ENCODE results near the gene CCDC34. TPM values are rescaled to one million over a fixed set of nuclear protein-coding genes. Genes with fewer than 3 reads are reported as not detected.

CCDC34 gene
- total RNA-seq, 2 donors from 2014 or later = 2.6 TPM; not detected in 1

DNA sequence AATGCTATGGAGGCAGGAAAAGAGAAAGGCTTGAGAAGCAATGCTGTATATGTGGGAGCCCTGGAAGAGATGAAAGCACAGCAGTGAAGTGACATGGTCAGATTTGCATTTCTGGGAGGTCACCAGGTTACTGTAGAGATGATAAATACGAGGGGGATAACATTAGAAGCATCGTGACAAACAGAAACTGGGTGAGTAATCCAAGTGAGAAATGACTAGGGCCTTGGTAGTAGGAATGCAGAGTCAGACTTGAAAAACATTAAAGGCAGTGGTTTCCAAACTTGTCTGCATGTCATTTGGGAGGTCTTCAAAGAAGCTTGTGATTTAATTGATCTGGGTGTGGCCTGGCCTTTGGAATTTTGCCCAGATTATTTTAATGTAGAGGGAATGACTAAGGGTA, 43.9 kb downstream of the CCDC34 start:
- Histone ChIP-seq H3K4me1 (no peaks in the 10 kb centered on the region), H3K36me3 (no peaks in the 10 kb centered on the region), H3K27ac (no peak overlapping the region), H3K4me3 (no peak overlapping the region), H3K9me3 (no peaks in the 10 kb centered on the region), H3K27me3 (no peaks in the 10 kb centered on the region)
- no peak for DNase-seq (ENCODE audit: low spot score)
- TF ChIP-seq, protein P1, sequence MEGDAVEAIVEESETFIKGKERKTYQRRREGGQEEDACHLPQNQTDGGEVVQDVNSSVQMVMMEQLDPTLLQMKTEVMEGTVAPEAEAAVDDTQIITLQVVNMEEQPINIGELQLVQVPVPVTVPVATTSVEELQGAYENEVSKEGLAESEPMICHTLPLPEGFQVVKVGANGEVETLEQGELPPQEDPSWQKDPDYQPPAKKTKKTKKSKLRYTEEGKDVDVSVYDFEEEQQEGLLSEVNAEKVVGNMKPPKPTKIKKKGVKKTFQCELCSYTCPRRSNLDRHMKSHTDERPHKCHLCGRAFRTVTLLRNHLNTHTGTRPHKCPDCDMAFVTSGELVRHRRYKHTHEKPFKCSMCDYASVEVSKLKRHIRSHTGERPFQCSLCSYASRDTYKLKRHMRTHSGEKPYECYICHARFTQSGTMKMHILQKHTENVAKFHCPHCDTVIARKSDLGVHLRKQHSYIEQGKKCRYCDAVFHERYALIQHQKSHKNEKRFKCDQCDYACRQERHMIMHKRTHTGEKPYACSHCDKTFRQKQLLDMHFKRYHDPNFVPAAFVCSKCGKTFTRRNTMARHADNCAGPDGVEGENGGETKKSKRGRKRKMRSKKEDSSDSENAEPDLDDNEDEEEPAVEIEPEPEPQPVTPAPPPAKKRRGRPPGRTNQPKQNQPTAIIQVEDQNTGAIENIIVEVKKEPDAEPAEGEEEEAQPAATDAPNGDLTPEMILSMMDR (IDR thresholded peaks at IDR 0.05) = no peak

DNA sequence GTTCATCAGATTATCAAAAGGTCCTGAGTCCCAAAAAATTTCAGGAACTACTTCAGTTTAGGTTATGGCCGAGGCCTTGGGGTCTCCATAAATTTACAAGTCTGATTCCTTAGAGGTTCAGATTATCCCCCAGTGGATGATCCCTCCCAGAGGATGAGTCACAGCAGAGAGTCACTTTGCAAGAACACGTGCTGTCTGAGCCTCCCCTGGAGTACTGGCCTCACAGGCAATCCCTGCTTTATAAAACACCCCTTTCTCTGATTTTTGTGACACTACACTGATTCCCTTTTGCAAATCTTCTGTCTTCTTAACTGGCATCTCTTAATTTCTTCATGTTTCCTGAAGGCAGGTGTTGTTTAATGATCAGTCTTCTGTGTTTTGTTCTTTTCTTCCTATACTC, 45.3 kb downstream of the CCDC34 start:
- H3K4me1 ChIP-seq = no peaks in the 10 kb centered on the region
- no peaks in the 10 kb centered on the region for H3K9me3 ChIP-seq
- H3K4me3 ChIP-seq = no peak overlapping the region
- TF ChIP-seq, protein P1 (IDR thresholded peaks at IDR 0.05) = no peak
- H3K27me3 ChIP-seq = no peaks in the 10 kb centered on the region
- no peak overlapping the region for H3K27ac ChIP-seq
- H3K36me3 ChIP-seq = no peaks in the 10 kb centered on the region
- DNase-seq (ENCODE audit: low spot score) = no peak

DNA sequence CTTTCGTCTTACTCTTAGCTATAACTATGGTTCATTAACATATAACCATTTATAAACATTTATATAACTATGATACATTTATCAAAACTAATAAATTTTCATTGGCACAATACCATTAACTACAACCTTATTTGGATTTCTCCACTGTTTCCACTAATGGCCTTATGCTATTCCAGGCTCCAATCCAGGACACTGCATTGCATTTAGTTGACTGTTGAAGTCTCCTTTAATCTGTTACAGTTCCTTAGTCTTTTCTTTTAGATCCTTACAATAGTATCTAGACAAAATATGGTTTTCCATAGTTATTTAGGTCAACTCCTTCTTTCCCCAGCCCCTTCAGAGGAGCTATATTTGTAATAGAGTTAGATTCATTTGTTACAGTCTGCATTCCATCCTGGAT, 47.2 kb downstream of the CCDC34 start:
- H3K9me3 ChIP-seq = no peaks in the 10 kb centered on the region
- no peaks in the 10 kb centered on the region for H3K4me1 ChIP-seq
- TF ChIP-seq, protein P1 (IDR thresholded peaks at IDR 0.05) = no peak
- H3K27me3 ChIP-seq = no peaks in the 10 kb centered on the region
- no peaks in the 10 kb centered on the region for H3K36me3 ChIP-seq
- no peak overlapping the region for H3K27ac ChIP-seq
- DNase-seq (ENCODE audit: low spot score) = no peak
- H3K4me3 ChIP-seq = no peak overlapping the region

DNA sequence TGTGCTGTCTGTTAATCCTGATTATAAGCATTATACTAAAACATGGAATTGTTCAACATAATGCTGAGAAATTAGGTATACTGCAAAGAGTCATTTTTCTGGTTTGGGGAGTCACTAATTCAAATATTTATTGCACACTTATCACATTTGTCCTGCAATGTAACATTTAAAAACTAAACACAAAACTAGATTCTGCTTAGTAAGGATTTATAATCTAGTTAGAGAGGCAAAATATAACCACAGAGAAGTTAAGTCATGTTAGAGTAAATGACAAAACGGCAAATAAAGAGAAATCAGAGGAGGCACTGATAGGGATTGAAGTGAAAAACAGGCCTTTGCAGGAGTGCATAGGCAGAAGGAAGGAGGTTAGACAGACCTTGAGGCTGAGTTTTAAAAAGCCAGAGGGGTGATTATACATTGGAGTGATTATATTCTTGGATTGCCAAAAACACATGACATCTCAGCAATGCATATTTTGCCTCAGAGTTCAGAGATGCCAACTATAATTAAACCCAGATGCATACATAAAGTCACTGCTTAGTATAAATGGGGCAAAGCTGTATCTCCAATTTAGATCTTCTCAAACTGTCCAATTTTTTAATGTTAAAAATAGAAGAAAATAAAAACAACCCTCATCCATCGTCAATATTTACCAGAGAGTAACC, 49.7 kb downstream of the CCDC34 start:
- H3K4me1 ChIP-seq = no peaks in the 10 kb centered on the region
- H3K9me3 ChIP-seq = no peaks in the 10 kb centered on the region
- H3K27me3 ChIP-seq = no peaks in the 10 kb centered on the region
- no peak for DNase-seq (ENCODE audit: low spot score)
- no peaks in the 10 kb centered on the region for H3K36me3 ChIP-seq
- H3K4me3 ChIP-seq = no peak overlapping the region
- H3K27ac ChIP-seq = no peak overlapping the region
- TF ChIP-seq, protein P1 (IDR thresholded peaks at IDR 0.05) = no peak

DNA sequence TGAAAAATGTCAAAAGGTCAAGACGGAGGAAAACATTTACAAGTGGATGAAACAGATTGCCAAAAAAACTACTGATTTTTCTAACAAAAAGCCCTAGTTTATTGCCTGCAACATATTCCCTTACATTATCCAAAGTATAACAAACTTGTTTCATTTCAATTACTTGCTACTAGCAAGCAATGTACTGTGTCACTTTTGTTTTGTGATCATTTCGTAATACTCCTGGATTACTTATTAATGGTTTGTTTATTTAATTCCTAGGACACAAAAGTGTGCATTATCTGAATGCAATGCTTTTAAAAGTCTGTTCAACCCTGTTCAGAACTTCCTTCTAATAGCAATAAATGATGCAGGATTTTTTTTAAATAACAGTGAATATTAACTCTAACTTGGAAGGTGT, 50.9 kb downstream of the CCDC34 start:
- Histone ChIP-seq H3K36me3 (no peaks in the 10 kb centered on the region), H3K4me1 (no peaks in the 10 kb centered on the region), H3K27me3 (no peaks in the 10 kb centered on the region), H3K4me3 (no peak overlapping the region), H3K27ac (no peak overlapping the region), H3K9me3 (no peaks in the 10 kb centered on the region)
- TF ChIP-seq, protein P1 (IDR thresholded peaks at IDR 0.05) = no peak
- no peak for DNase-seq (ENCODE audit: low spot score)

DNA sequence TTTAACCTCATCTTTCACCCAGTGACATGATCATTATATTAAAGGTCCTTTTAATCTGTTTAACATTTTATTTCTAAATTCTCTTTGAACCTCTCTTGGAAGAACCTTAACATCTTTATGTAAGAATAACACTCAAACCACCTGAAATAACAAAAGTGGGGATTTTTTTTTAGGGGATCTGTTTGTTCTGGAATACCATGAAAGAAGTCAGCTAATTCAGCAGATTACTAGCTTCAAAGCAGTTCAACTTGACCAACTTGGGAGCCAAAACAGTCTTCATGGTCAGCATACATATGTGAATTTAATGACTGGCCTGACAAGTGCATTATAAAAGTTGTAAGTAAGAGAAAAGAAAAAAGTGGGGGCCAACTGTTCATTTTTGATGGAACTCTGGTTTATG, 52.3 kb downstream of the CCDC34 start:
- no peak for DNase-seq (ENCODE audit: low spot score)
- Histone ChIP-seq H3K27ac (no peak overlapping the region), H3K36me3 (no peaks in the 10 kb centered on the region), H3K4me3 (no peak overlapping the region), H3K27me3 (no peaks in the 10 kb centered on the region), H3K4me1 (no peaks in the 10 kb centered on the region), H3K9me3 (no peaks in the 10 kb centered on the region)
- TF ChIP-seq, protein P1 (IDR thresholded peaks at IDR 0.05) = no peak

Data from right atrium auricular region (tissue), 2 donors.